NCI-H2029 (cell line): ENCODE results near the gene SORCS3.
A peak's percentile ranks its signal among the peaks of the same experiment; 100 is the strongest.

Source experiments
- DNase-seq: peaks from one replicate; lab custom pipeline; 2025; lab: John Stamatoyannopoulos, UW

SORCS3 gene

GRCh38 chr10:104920476-104920875 is 279.4 kb downstream of the SORCS3 start:
- no peak for DNase-seq

- DNase-seq: no peak
Observed at GRCh38 chr10:104921763-104922162, 280.7 kb downstream of the SORCS3 start.

- no peak for DNase-seq
Observed at GRCh38 chr10:104922810-104923209, 281.7 kb downstream of the SORCS3 start.

GRCh38 chr10:104923501-104923900 is 282.4 kb downstream of the SORCS3 start:
- no peak for DNase-seq

- DNase-seq: no peak
Observed at GRCh38 chr10:104924101-104924795, 283.2 kb downstream of the SORCS3 start.

GRCh38 chr10:104925232-104925851 is 284.3 kb downstream of the SORCS3 start:
- no peak for DNase-seq

- no peak for DNase-seq
Observed at GRCh38 chr10:104928734-104929133, 287.6 kb downstream of the SORCS3 start.

GRCh38 chr10:104931612-104932134 is 290.6 kb downstream of the SORCS3 start:
- DNase-seq: no peak

GRCh38 chr10:104935656-104936055 is 294.6 kb downstream of the SORCS3 start:
- DNase-seq: no peak

DNA sequence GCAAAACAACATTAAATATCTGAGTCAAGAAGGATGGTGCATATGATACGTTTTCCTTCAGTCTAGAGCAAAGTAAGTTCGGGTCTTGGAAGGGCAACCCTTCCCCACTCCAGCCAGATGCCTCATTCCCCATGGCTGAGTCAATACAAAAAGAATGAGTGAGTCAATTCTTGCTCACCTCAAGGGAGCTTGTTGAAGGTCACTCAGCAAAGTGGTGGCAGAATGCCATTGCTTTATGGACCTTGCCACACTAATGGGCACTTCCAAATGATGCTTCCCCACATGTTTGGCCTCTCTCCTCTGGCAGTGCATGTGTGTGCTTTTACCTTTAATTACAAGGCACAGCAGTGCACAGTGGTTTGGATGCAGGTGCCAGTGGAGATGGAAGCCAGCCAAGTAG is 296.5 kb downstream of the SORCS3 start:
- DNase-seq: peak; percentile 13

GRCh38 chr10:104938031-104938430 is 296.9 kb downstream of the SORCS3 start:
- no peak for DNase-seq

DNA sequence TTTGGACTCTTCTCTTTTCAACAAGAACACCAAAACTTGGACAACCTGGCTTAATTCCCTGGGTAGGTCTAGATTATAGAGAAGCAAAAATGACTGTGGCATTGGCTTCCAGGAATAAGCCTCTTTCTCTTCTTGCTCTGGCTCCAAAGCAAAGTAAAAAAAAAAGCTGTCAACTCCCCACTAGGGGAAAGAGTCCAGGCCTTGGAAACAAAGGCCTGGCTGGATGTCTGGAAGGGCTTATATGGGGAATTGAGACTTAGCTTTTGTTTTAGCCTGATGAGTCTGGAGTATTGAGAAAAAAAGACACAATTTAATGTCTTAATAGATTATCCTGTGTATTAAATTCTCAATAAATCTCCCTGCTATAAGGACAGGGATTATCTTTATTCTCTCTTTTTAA is 300.6 kb downstream of the SORCS3 start:
- no peak for DNase-seq

DNA sequence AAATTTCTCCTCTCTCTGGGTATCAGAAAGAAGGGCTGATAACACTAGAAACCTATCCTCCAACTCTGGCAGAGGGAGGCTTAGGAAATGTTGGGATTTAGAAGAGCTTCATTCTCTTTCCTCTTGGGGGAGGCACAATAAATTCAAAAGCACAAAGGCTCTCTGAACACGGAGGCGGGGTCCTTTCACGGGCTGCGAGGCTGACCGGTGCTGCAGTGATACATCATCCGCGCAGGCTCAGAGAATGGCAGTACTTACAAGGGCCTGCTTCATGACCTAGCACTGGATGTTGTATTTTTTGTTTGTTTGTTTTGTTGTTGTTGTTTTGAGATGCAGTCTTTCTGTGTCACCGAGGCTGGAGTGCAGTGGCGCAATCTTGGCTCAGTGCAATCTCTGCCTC is 306.2 kb downstream of the SORCS3 start:
- no peak for DNase-seq

DNA sequence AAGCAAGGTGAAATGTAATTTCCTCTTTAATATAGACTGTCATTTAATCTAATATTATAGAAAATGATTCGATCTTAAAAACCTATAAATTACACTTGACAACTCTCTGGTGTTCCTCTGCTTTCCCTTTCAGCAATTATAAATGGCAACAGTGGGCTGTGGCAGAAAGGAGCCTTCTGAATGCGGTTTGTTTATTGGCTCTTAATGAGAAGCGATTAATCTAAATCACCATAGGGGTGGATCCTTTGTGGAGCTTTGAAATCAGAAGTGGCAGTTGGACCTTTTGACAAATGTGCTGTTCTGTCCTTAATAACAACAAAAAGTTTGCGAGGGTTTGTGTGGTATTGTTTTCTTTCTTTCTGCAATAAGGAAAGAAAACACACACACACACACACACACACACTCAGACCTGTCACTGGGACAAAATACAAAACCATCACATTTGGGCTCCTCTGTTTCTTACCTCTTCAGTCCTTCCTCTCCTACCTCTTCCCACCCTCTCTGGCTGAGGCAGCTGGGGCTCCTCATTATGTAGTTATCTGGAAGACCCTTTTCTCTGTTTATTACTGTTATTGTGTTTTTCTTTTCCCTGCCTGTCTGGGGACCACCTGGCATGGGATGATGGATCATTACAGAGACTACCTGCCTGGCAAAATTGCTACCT is 316.2 kb downstream of the SORCS3 start:
- no peak for DNase-seq

DNA sequence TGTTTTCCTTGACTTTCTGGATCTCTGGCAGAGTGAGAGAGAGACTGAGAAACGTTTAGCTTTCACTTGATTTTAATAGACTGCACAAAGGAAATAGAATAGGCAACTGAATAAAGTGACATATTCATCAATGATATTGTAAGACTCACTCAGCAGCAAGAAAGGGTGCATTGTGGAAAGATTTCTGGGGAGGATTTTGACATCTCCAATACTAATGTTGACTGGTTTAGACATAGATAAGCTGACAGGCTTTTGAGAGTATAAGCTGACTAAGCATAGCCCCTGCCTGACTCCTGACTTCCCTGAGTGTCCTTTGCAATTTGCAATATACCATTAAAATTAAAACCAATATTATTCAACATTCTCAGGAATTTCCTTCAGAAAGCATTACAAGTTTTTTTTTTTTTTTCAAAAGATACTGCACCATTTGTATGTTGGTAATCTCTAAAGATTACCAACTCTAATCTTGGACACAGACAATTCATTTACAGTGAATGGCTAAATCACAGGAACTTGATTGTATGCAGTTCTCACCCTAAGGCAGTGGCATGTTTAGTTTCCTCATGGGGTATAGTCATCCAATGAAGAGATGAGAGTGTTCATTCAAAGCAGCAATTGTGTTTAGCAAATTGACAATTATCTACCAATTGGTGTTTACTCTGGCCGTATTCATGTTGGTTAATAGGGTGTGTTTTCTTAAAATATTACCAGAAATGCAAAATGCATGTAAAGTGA is 325.6 kb downstream of the SORCS3 start:
- no peak for DNase-seq

GRCh38 chr10:104980368-104980767 is 339.3 kb downstream of the SORCS3 start:
- no peak for DNase-seq

DNA sequence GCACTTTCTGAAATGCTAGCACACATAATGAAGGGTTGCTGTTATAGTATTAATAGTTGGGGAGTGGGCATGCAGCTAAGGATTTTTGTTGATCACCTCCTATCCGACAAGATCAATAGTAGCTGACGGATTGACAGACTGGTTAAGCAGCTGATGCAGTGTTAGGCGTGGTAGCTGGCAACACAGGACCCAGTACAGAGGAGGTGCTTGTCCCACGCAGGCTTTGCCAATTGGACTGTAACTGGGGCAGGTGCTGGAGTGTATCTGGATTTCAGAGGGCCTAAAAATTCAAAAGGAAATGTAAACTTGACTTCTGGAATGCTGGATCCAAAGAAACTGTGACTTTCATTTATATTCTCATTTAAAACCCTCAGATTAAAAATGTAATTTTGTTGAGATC is 340.9 kb downstream of the SORCS3 start:
- no peak for DNase-seq

GRCh38 chr10:104988686-104989085 is 347.6 kb downstream of the SORCS3 start:
- no peak for DNase-seq

DNA sequence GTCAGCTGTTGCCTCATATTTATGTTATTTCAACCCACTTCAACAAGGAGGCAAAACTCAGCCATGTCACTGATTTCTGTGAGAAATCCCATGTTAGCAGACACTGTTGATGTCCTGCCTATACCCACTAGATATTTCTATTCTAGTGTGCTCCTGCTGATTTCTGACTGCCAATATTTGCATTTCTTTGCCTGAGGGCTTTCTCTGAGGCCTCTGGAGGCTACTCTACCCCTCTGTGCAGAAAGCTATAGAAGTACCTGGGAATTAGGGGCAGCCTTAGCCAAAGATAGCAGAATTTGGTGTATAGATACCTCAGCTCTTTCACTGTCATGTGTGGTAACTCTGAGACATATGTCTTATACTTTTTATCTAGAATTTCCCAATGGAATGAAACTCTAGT is 348.8 kb downstream of the SORCS3 start:
- DNase-seq: no peak

- no peak for DNase-seq
Observed at GRCh38 chr10:104993085-104993484, 352.0 kb downstream of the SORCS3 start.

- DNase-seq: no peak
Observed at GRCh38 chr10:105001269-105001668, 360.2 kb downstream of the SORCS3 start.

- no peak for DNase-seq
Observed at GRCh38 chr10:105010411-105011121, 369.5 kb downstream of the SORCS3 start.
